ENCODE data around the gene MTX2. TPM values are rescaled to one million over a fixed set of nuclear protein-coding genes. Genes with fewer than 3 reads are reported as not detected.

MTX2 gene
- total and polyA plus RNA-seq, 8 donors = 12.2 to 150 (median 37.1) TPM

GRCh38 chr2:176383836-176384442 lies 114.7 kb downstream of the MTX2 start:
- no peak for TF ChIP-seq EP300 (IDR thresholded peaks at IDR 0.05)
- no peak for TF ChIP-seq POLR2A (IDR thresholded peaks at IDR 0.05)
- no peak for TF ChIP-seq POLR2AphosphoS5 (IDR thresholded peaks at IDR 0.05)
- TF ChIP-seq CTCF (IDR thresholded peaks at IDR 0.05) = no peak
- H3K27me3 ChIP-seq = no peaks in the 10 kb centered on the region
- no peak overlapping the region for H3K4me3 ChIP-seq
- H3K36me3 ChIP-seq = no peaks in the 10 kb centered on the region
- no peak overlapping the region for H3K27ac ChIP-seq
- 36 to 61% (median 40%) methylated on average over 3 of the region's 3 CpGs for WGBS, 5 donors
- no peak for DNase-seq
- H3K9me3 ChIP-seq = peaks cover 0 to 4% (median 0%) of the 10 kb centered on the region in 4 donors
- intact Hi-C loops (cut with DNase I; ENCODE audit: low total_unique reads) = no loop called here
- H3K4me1 ChIP-seq = no peaks in the 10 kb centered on the region

DNA sequence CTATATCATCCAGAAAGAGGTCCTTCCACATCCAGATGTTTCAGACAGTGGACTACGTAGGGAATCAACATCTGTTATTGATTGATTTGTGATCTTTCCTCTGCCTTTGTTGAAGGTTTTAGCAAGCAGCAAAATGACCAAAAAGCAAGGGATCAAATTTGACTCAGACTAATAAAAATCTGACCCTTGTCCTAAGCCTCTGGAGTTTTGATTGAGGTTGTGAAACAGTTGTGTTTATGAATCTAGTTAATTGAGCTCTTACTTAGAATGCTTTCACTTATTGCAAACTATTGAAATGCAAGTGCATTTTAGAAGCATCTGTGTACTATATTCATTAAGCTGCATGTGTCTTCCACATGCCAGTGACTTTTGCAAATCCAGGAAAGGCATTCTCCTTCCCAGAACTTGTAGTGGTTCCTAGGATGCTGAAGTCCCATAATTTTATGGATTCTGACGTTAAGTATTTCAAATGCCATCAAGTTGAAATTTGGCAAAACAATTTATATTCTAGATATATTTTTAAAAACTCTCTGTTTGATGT lies 116.0 kb downstream of the MTX2 start:
- no peak for DNase-seq
- no peak for TF ChIP-seq POLR2A (IDR thresholded peaks at IDR 0.05)
- no peak for TF ChIP-seq POLR2AphosphoS5 (IDR thresholded peaks at IDR 0.05)
- no peak for TF ChIP-seq EP300 (IDR thresholded peaks at IDR 0.05)
- no peak for TF ChIP-seq CTCF (IDR thresholded peaks at IDR 0.05)
- H3K4me3 ChIP-seq = no peak overlapping the region
- no peaks in the 10 kb centered on the region for H3K4me1 ChIP-seq
- no peak overlapping the region for H3K27ac ChIP-seq
- H3K27me3 ChIP-seq = no peaks in the 10 kb centered on the region
- intact Hi-C loops (cut with DNase I; ENCODE audit: low total_unique reads) = no loop called here
- 82 to 97% (median 88%) methylated on average over 2 of the region's 2 CpGs for WGBS, 5 donors
- H3K36me3 ChIP-seq = no peaks in the 10 kb centered on the region
- H3K9me3 ChIP-seq = no peaks in the 10 kb centered on the region

GRCh38 chr2:176385838-176386237 lies 116.6 kb downstream of the MTX2 start:
- H3K4me3 ChIP-seq = no peak overlapping the region
- 37 to 60% (median 48%) methylated on average over 2 of the region's 2 CpGs for WGBS, 5 donors
- no peaks in the 10 kb centered on the region for H3K9me3 ChIP-seq
- no peaks in the 10 kb centered on the region for H3K27me3 ChIP-seq
- H3K27ac ChIP-seq = no peak overlapping the region
- no peak for TF ChIP-seq POLR2A (IDR thresholded peaks at IDR 0.05)
- TF ChIP-seq POLR2AphosphoS5 (IDR thresholded peaks at IDR 0.05) = no peak
- no peak for TF ChIP-seq EP300 (IDR thresholded peaks at IDR 0.05)
- H3K4me1 ChIP-seq = no peaks in the 10 kb centered on the region
- H3K36me3 ChIP-seq = no peaks in the 10 kb centered on the region
- DNase-seq = no peak
- intact Hi-C loops (cut with DNase I; ENCODE audit: low total_unique reads) = no loop called here

Other genes starting within 250 kb of the MTX2 start
- not detected for gene EVX2, start 185.5 kb upstream of the MTX2 start, total RNA-seq
- not detected for gene EVX2, start 185.5 kb upstream of the MTX2 start, polyA plus RNA-seq
- not detected for gene HOXD13, start 176.7 kb upstream of the MTX2 start, total RNA-seq
- not detected for gene HOXD13, start 176.7 kb upstream of the MTX2 start, polyA plus RNA-seq
- not detected for gene HOXD12, start 169.6 kb upstream of the MTX2 start, total RNA-seq
- gene HOXD12, start 169.6 kb upstream of the MTX2 start, polyA plus RNA-seq = not detected
- not detected for gene HOXD11, start 162.2 kb upstream of the MTX2 start, total RNA-seq
- gene HOXD11, start 162.2 kb upstream of the MTX2 start, polyA plus RNA-seq = not detected
- gene HOXD10, start 152.7 kb upstream of the MTX2 start, total RNA-seq = 1 to 10 TPM in 1 of 5 donors, not detected in 4; 2.6 TPM
- gene HOXD10, start 152.7 kb upstream of the MTX2 start, polyA plus RNA-seq = not detected
- gene HOXD9, start 146.7 kb upstream of the MTX2 start, total RNA-seq = under 1 TPM in 1 of 5 donors, not detected in 4; 0.18 TPM
- under 1 TPM; 0.31 to 0.76 (median 0.68) TPM for gene HOXD9, start 146.7 kb upstream of the MTX2 start, polyA plus RNA-seq
- 10 to 100 TPM in 1 of 5 donors, 1 to 10 TPM in 1, under 1 TPM in 1, not detected in 2; 0.58 to 15.9 (median 5.1) TPM for gene HOXD8, start 139.7 kb upstream of the MTX2 start, total RNA-seq
- 1 to 10 TPM in 2 of 3 donors, under 1 TPM in 1; 0.87 to 1.8 (median 1.7) TPM for gene HOXD8, start 139.7 kb upstream of the MTX2 start, polyA plus RNA-seq
- 1 to 10 TPM in 2 of 5 donors, not detected in 3; 2.4 to 9.6 TPM for gene HOXD4, start 117.9 kb upstream of the MTX2 start, total RNA-seq
- under 1 TPM in 2 of 3 donors, not detected in 1; 0.25 to 0.75 TPM for gene HOXD4, start 117.9 kb upstream of the MTX2 start, polyA plus RNA-seq
- 10 to 100 TPM in 1 of 5 donors, 1 to 10 TPM in 2, not detected in 2; 1.5 to 11.0 (median 2.5) TPM for gene HOXD3, start 112.1 kb upstream of the MTX2 start, total RNA-seq
- 1 to 10 TPM in 1 of 3 donors, under 1 TPM in 2; 0.44 to 2.7 (median 0.78) TPM for gene HOXD3, start 112.1 kb upstream of the MTX2 start, polyA plus RNA-seq
- gene HOXD1, start 80.8 kb upstream of the MTX2 start, total RNA-seq = under 1 TPM in 1 of 5 donors, not detected in 4; 0.18 TPM
- gene HOXD1, start 80.8 kb upstream of the MTX2 start, polyA plus RNA-seq = under 1 TPM in 2 of 3 donors, not detected in 1; 0.12 to 0.23 TPM

Measured in stomach (tissue), 9 donors.